Measurements from ENCODE around the gene MFSD6.

The MFSD6 gene

GRCh38 chr2:190469771-190470170, 61.6 kb downstream of the MFSD6 start:
- no peak overlapping the region for H3K4me3 ChIP-seq (ENCODE audit: low read depth, low read length)
- peak; percentile 71 for DNase-seq (ENCODE audit: low read depth, low spot score)
- in situ Hi-C loops (cut with HindIII; ENCODE audit: low sequenced_read_pairs) = no loop called here
- TF ChIP-seq, protein P1, sequence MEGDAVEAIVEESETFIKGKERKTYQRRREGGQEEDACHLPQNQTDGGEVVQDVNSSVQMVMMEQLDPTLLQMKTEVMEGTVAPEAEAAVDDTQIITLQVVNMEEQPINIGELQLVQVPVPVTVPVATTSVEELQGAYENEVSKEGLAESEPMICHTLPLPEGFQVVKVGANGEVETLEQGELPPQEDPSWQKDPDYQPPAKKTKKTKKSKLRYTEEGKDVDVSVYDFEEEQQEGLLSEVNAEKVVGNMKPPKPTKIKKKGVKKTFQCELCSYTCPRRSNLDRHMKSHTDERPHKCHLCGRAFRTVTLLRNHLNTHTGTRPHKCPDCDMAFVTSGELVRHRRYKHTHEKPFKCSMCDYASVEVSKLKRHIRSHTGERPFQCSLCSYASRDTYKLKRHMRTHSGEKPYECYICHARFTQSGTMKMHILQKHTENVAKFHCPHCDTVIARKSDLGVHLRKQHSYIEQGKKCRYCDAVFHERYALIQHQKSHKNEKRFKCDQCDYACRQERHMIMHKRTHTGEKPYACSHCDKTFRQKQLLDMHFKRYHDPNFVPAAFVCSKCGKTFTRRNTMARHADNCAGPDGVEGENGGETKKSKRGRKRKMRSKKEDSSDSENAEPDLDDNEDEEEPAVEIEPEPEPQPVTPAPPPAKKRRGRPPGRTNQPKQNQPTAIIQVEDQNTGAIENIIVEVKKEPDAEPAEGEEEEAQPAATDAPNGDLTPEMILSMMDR (IDR thresholded peaks at IDR 0.05; ENCODE audit: low read depth, low read length) = no peak

GRCh38 chr2:190470256-190470826, 62.2 kb downstream of the MFSD6 start:
- DNase-seq (ENCODE audit: low read depth, low spot score) = no peak
- TF ChIP-seq, protein P1 (IDR thresholded peaks at IDR 0.05; ENCODE audit: low read depth, low read length) = no peak
- in situ Hi-C loops (cut with HindIII; ENCODE audit: low sequenced_read_pairs) = no loop called here
- H3K4me3 ChIP-seq (ENCODE audit: low read depth, low read length) = no peak overlapping the region

- TF ChIP-seq, protein P1 (IDR thresholded peaks at IDR 0.05; ENCODE audit: low read depth, low read length) = no peak
- peak; percentile 35 for DNase-seq (ENCODE audit: low read depth, low spot score)
- no peak overlapping the region for H3K4me3 ChIP-seq (ENCODE audit: low read depth, low read length)
- in situ Hi-C loops (cut with HindIII; ENCODE audit: low sequenced_read_pairs) = no loop called here
Observed at GRCh38 chr2:190477661-190478454, 69.7 kb downstream of the MFSD6 start.

- in situ Hi-C loops (cut with HindIII; ENCODE audit: low sequenced_read_pairs) = no loop called here
- TF ChIP-seq, protein P1 (IDR thresholded peaks at IDR 0.05; ENCODE audit: low read depth, low read length) = no peak
- H3K4me3 ChIP-seq (ENCODE audit: low read depth, low read length) = no peak overlapping the region
- no peak for DNase-seq (ENCODE audit: low read depth, low spot score)
Observed at GRCh38 chr2:190478572-190479195, 70.5 kb downstream of the MFSD6 start.

GRCh38 chr2:190481339-190481738, 73.2 kb downstream of the MFSD6 start:
- in situ Hi-C loops (cut with HindIII; ENCODE audit: low sequenced_read_pairs) = no loop called here
- H3K4me3 ChIP-seq (ENCODE audit: low read depth, low read length) = no peak overlapping the region
- TF ChIP-seq, protein P1 (IDR thresholded peaks at IDR 0.05; ENCODE audit: low read depth, low read length) = no peak
- DNase-seq (ENCODE audit: low read depth, low spot score) = no peak

- TF ChIP-seq, protein P1 (IDR thresholded peaks at IDR 0.05; ENCODE audit: low read depth, low read length) = no peak
- DNase-seq (ENCODE audit: low read depth, low spot score) = no peak
- in situ Hi-C loops (cut with HindIII; ENCODE audit: low sequenced_read_pairs) = no loop called here
- H3K4me3 ChIP-seq (ENCODE audit: low read depth, low read length) = no peak overlapping the region
Observed at GRCh38 chr2:190482451-190482850, 74.3 kb downstream of the MFSD6 start.
